OCI-LY7 (cell line): Measurements from ENCODE around the gene PSKH1. TPM values are rescaled to one million over a fixed set of nuclear protein-coding genes. Genes with fewer than 3 reads are reported as not detected.

Experiments
- BruUV-seq: library from RNA; stranded (reverse); fragments of 400-500 nt; replicated peaks from 2 replicates; lab custom pipeline; 2021; lab: Mats Ljungman, UMichigan
- CTCF ChIA-PET: fragments of 300-600 bp; sonication (Branson Sonifier 250); formaldehyde crosslinking; loops from one replicate; lab custom pipeline; 2022; ENCODE audit warnings: antibody characterized with exemption; ENCODE audit not compliant: unreplicated experiment; lab: Charles Lee
- POLR2A ChIA-PET: fragments of 300-600 bp; sonication (Branson Sonifier 250); formaldehyde crosslinking; loops from one replicate; lab custom pipeline; 2022; ENCODE audit warnings: antibody characterized with exemption; lab: Charles Lee
- DNase-seq: peaks from one replicate; pipeline ENCODE4 v3.0.0-alpha.2; 2015; ENCODE audit warnings: low spot score
- H2AFZ ChIP-seq: fragments of 200-600 bp; sonication (generic), shearing (Covaris generic); 2 replicates; pipeline ENCODE4 v1.6.1; 2014; ENCODE audit warnings: mild to moderate bottlenecking, antibody characterized with exemption, low read length, moderate library complexity
- H3K27ac ChIP-seq: fragments of 200-600 bp; sonication (generic); 2 replicates; pipeline ENCODE4 v1.5.1; 2014; ENCODE audit warnings: mixed run types, low read depth, mild to moderate bottlenecking, moderate library complexity, low read length, inconsistent platforms; ENCODE audit not compliant: poor library complexity, severe bottlenecking
- H3K36me3 ChIP-seq: fragments of 200-600 bp; sonication (generic); 2 replicates; pipeline ENCODE4 v1.6.1; 2014; ENCODE audit warnings: mild to moderate bottlenecking, antibody characterized with exemption, low read length, moderate library complexity, mixed read lengths; ENCODE audit not compliant: insufficient read depth
- H3K4me1 ChIP-seq: fragments of 200-600 bp; sonication (generic); 2 replicates; pipeline ENCODE4 v1.5.1; 2014; ENCODE audit warnings: mild to moderate bottlenecking, low read length; ENCODE audit not compliant: insufficient read depth, poor library complexity, severe bottlenecking
- H3K4me2 ChIP-seq: fragments of 200-600 bp; sonication (generic); 2 replicates; pipeline ENCODE4 v1.6.1; 2014; ENCODE audit warnings: mild to moderate bottlenecking, low read length
- H3K4me3 ChIP-seq: fragments of 200-600 bp; sonication (generic); 2 replicates; pipeline ENCODE4 v1.5.1; 2014; ENCODE audit warnings: mild to moderate bottlenecking, low read depth, low read length; ENCODE audit not compliant: poor library complexity, severe bottlenecking
- H3K79me2 ChIP-seq: fragments of 200-600 bp; sonication (generic); 2 replicates; pipeline ENCODE4 v1.6.1; 2016; ENCODE audit warnings: low read depth, mild to moderate bottlenecking, low read length, moderate library complexity, mixed read lengths; ENCODE audit not compliant: insufficient read depth
- H3K9me2 ChIP-seq: fragments of 200-600 bp; sonication (generic); 2 replicates; pipeline ENCODE4 v1.6.1; 2016; ENCODE audit warnings: mild to moderate bottlenecking, low read length, mixed read lengths; ENCODE audit not compliant: insufficient read depth
- H3K9me3 ChIP-seq: fragments of 200-600 bp; sonication (generic); 2 replicates; pipeline ENCODE4 v1.6.1; 2014; ENCODE audit warnings: mild to moderate bottlenecking, mixed run types, low read length, mixed read lengths
- H4K20me1 ChIP-seq: fragments of 200-600 bp; sonication (generic); 2 replicates; pipeline ENCODE4 v1.6.1; 2014; ENCODE audit warnings: mild to moderate bottlenecking, antibody characterized with exemption, low read length, moderate library complexity, mixed read lengths; ENCODE audit not compliant: insufficient read depth
- EZH2phosphoT487 ChIP-seq: fragments of 200-600 bp; sonication (generic); IDR thresholded peaks from 2 replicates; pipeline ENCODE4 v1.6.1; 2018; ENCODE audit warnings: low read depth, borderline replicate concordance, mild to moderate bottlenecking, mixed run types, antibody characterized with exemption, low read length, moderate library complexity, mixed read lengths
- intact Hi-C: fragments of 100-400 bp; cut with micrococcal nuclease; formaldehyde crosslinking; loops from one replicate; pipeline ENCODE4 v1.10.0; 2022; ENCODE audit not compliant: unreplicated experiment
- total RNA-seq, 2 experiments: library from RNA; depleted of rRNA in 1 of 2; stranded (reverse); fragments of >200 nt in 1 of 2; shearing (Covaris generic) in 1 of 2; gene quantifications; 2 replicates each; pipeline ENCODE4 v1.2.3, GENCODE V29; 2014 to 2022
- TF ChIP-seq, protein P1 (sequence below): fragments of 200-600 bp; sonication (generic); conservative IDR thresholded peaks from 2 replicates; pipeline ENCODE4 v1.5.1; 2014; ENCODE audit warnings: mild to moderate bottlenecking, antibody characterized with exemption, low read length, moderate library complexity, mixed read lengths

PSKH1 gene
- total RNA-seq, 2 experiments from 2014 or later, result 10.4 to 27.1 TPM

DNA sequence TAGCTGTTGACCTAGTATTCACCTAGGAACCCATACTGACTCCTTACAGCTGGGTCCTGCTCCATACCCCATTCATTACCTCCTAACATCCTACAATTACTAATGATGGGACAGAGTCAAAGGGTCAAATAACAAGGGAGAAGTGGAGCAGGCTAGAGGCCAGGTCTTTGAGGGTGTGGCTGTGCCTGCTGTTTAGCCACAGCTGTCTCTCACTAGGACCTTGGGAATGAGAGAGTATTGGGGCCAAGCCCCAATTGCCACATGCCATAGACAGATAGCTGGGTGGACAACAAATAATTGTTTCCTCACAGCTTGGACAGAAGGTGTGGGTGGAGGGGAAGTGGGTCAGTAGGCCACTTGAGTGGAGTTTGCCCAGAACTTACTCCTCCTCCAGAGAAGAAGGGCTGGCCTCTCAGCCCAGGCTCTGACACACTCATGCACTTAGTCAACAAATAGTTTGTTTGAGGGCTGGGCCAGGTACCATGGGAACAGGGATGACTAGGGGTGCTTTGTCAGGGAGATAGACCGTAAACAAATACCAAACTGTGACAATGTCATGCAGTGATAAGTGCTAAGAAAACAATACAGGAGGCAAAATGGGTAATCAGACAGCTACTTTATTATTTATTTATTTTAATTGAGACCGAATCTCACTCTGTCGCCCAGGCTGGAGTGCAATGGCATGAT is 35.4 kb upstream of the PSKH1 start:
- Histone ChIP-seq H3K9me3 (no peaks in the 10 kb centered on the region), H3K4me3 (no peak overlapping the region), H3K36me3 (peaks cover 79% of the 10 kb centered on the region), H3K79me2 (peaks cover 96% of the 10 kb centered on the region), H2AFZ (no peak overlapping the region), H3K27ac (no peak overlapping the region), H3K4me1 (no peaks in the 10 kb centered on the region), H3K4me2 (no peak overlapping the region), H3K9me2 (no peaks in the 10 kb centered on the region), H4K20me1 (no peaks in the 10 kb centered on the region)
- BruUV-seq, result no TSS peak
- ChIA-PET POLR2A (no interaction called here), CTCF (no interaction called here)
- DNase-seq, result no peak
- intact Hi-C loops, result no loop called here
- TF ChIP-seq EZH2phosphoT487, result no peak
- TF ChIP-seq, protein P1, sequence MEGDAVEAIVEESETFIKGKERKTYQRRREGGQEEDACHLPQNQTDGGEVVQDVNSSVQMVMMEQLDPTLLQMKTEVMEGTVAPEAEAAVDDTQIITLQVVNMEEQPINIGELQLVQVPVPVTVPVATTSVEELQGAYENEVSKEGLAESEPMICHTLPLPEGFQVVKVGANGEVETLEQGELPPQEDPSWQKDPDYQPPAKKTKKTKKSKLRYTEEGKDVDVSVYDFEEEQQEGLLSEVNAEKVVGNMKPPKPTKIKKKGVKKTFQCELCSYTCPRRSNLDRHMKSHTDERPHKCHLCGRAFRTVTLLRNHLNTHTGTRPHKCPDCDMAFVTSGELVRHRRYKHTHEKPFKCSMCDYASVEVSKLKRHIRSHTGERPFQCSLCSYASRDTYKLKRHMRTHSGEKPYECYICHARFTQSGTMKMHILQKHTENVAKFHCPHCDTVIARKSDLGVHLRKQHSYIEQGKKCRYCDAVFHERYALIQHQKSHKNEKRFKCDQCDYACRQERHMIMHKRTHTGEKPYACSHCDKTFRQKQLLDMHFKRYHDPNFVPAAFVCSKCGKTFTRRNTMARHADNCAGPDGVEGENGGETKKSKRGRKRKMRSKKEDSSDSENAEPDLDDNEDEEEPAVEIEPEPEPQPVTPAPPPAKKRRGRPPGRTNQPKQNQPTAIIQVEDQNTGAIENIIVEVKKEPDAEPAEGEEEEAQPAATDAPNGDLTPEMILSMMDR, result no peak

DNA sequence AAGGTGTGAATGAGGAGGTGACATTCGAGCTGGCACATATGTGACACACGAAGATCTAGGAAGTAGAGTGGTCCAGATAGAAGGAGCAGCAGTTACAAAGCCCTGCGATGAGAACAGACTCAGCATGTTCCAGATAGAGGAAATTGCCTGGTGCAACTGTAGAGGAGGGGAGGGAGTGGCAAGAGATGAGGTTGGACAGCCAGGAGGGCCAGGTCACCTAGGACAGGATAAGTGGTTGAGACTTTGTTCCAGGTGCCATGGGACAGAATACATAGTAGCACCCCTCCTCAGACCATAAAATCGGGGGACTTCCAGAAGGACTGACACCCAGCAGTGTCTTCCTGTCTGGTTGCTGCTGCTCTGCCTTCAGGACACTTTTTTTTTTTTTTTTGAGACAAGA is 34.6 kb upstream of the PSKH1 start:
- BruUV-seq, result no TSS peak

DNA sequence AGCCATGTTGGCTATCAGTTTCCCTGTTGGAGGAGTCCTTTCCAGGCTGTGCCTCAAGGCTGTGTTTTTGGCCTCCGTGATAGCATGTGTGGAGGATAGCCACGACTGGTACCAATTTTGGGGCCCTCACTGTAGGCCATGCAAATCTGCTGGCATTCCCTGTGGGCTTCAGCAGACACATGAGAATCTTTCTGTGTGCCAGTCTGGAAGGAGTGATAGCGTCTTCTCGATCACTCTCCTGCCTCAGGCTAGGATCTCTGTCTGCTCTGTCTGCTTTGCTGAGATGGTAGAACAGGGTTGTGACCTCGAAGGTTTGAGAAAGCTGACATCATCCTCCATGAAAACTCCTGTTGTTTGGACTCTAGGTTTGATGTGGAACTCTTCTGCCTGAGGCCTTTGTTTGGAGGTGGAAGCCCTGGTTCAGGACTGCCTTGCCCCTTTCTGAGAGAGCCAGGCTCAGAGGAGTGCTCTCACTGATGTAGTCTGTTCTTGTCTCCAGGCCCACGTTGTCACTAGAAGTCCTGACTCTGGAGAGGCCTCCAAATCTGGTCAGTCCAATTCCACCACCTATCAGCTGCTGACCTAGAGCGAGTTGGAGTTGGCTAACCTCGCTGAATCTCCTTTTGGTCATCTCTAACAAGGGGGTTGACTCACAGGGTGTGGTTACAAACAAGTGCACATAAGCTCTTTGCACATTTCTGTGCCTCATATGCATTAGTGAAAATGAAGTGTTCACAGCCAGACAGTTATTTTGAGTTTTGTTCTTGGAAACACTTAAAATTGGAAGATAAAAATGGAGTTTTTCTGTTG is 32.3 kb upstream of the PSKH1 start:
- H2AFZ ChIP-seq, result no peak overlapping the region
- CTCF ChIA-PET, result no interaction called here
- no peak overlapping the region for H3K27ac ChIP-seq
- H3K79me2 ChIP-seq, result peaks cover 73% of the 10 kb centered on the region
- no peak for DNase-seq
- no peak overlapping the region for H3K4me2 ChIP-seq
- H3K36me3 ChIP-seq, result peaks cover 77% of the 10 kb centered on the region
- H3K9me3 ChIP-seq, result no peaks in the 10 kb centered on the region
- H3K4me1 ChIP-seq, result no peaks in the 10 kb centered on the region
- intact Hi-C loops, result no loop called here
- peaks cover 5% of the 10 kb centered on the region; the same call in 1 of the 2 replicates for H4K20me1 ChIP-seq
- no peak overlapping the region for H3K4me3 ChIP-seq
- TF ChIP-seq EZH2phosphoT487, result no peak
- TF ChIP-seq, protein P1, result no peak
- POLR2A ChIA-PET, result interaction anchor here (0.7 kb wide), 1 partner anchor 529 kb away, joined by 3 read pairs; no protein-coding TSS in a partner anchor
- BruUV-seq, result no TSS peak
- H3K9me2 ChIP-seq, result no peaks in the 10 kb centered on the region

More for the DNA sequence above, 34.6 kb upstream of the PSKH1 start:
- intact Hi-C loops, result no loop called here
- H3K79me2 ChIP-seq, result peaks cover 95% of the 10 kb centered on the region
- H3K9me2 ChIP-seq, result no peaks in the 10 kb centered on the region
- H2AFZ ChIP-seq, result no peak overlapping the region
- DNase-seq, result no peak
- H3K36me3 ChIP-seq, result peaks cover 75% of the 10 kb centered on the region
- H3K4me2 ChIP-seq, result no peak overlapping the region
- ChIA-PET POLR2A (no interaction called here), CTCF (no interaction called here)
- no peaks in the 10 kb centered on the region for H3K4me1 ChIP-seq
- H4K20me1 ChIP-seq, result 0 out of 2 replicates have a peak, but pooled peaks cover under 1% of the 10 kb centered on the region
- H3K4me3 ChIP-seq, result no peak overlapping the region
- H3K9me3 ChIP-seq, result no peaks in the 10 kb centered on the region
- no peak overlapping the region for H3K27ac ChIP-seq
- TF ChIP-seq EZH2phosphoT487, result no peak
